ENCODE results near the gene C20orf204. TPM values are rescaled to one million over a fixed set of nuclear protein-coding genes. Genes with fewer than 3 reads are reported as not detected.
"Not testable (repeated sequence)": the region's sequence is repeated elsewhere in the genome, so short reads cannot be mapped to it uniquely, and the experiment has no call there.

C20orf204 gene
- total and polyA plus RNA-seq, 9 of the 15 experiments (the other 6 are each of a cell fraction or from before 2014, with no cell fraction given): 0.11 to 1.1 (median 0.36) TPM; not detected in 2

DNA sequence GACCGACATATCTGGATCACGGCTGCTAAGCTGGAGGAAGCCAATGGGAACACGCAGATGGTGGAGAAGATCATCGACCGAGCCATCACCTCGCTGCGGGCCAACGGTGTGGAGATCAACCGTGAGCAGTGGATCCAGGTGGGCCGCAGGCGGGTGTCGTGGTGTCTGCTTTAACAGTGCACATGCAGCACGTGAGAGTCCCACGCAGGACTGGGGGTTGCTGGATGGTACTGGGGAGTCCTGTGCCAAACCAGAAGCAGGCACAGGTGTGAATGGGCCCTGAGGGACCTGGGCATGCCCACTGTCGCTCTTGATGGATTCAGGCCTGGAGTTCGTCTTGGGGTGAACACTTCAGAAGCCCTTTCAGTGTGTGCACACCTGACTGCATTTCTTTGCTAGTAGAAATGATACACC is 24.6 kb upstream of the C20orf204 start:
- ATAC-seq (no peak), DNase-seq (ENCODE audit: extremely low read depth in 1 of 4, low spot score in 3 of 4) (no peak), FAIRE-seq (no peak)
- Histone ChIP-seq H3K9ac (ENCODE audit: insufficient read depth in 1 of 2, low read depth in 2 of 2, low read length in 2 of 2) (no peak overlapping the region), H3K9me3 (replicated peaks; ENCODE audit: control insufficient read depth, insufficient read depth, low read depth, low read length) (peaks cover 6% of the 10 kb centered on the region), H3K9me1 (ENCODE audit: control insufficient read depth, insufficient read depth, low read length) (no peaks in the 10 kb centered on the region), H3K27ac (ENCODE audit: extremely low read depth, low read depth, low read length) (no peak overlapping the region), H3K4me3 (no peak overlapping the region), H2AFZ (ENCODE audit: low read depth, low read length) (no peak overlapping the region), H3K4me1 (replicated peaks in 1 of 2; ENCODE audit: control insufficient read depth in 2 of 2, insufficient read depth in 2 of 2, low read length in 2 of 2) (no peaks in the 10 kb centered on the region), H3K79me2 (ENCODE audit: control insufficient read depth, insufficient read depth, low read length) (peaks cover 3% of the 10 kb centered on the region; the same call in 1 of the 3 replicates), H4K20me1 (replicated peaks; ENCODE audit: control insufficient read depth, insufficient read depth, low read length) (no peaks in the 10 kb centered on the region), H3K36me3 (ENCODE audit: control insufficient read depth, insufficient read depth, low read length) (peaks cover 79% of the 10 kb centered on the region), H3K4me2 (ENCODE audit: insufficient read depth, low read length) (no peak overlapping the region), H3K27me3 (ENCODE audit: control insufficient read depth in 2 of 2, insufficient read depth in 2 of 2, low read length in 2 of 2) (no peaks in the 10 kb centered on the region)
- ChIA-PET POLR2A (no interaction called here), CTCF (ENCODE audit: low intra/inter-chr PET ratio) (no interaction called here)
- intact Hi-C loops (cut with micrococcal nuclease): no loop called here
- in situ Hi-C loops (cut with MboI): no loop called here
- TF ChIP-seq RFX7 (CRISPR knock-in tag; IDR thresholded peaks at IDR 0.05) (no peak), RBFOX2 (IDR thresholded peaks at IDR 0.05; ENCODE audit: low read depth, low read length) (0 out of 2 replicates have a peak, but pooled peaks have one; percentile 15), NEUROD1 (IDR thresholded peaks at IDR 0.05; ENCODE audit: borderline replicate concordance, low read depth, low read length, partially characterized antibody) (no peak), FOXA3 (CRISPR knock-in tag; conservative IDR thresholded peaks at IDR 0.05 in 1 of 2, IDR thresholded peaks at IDR 0.05 in 1 of 2) (no peak), GABPB2 (CRISPR knock-in tag; conservative IDR thresholded peaks at IDR 0.05) (no peak)
- TF ChIP-seq, protein P1, sequence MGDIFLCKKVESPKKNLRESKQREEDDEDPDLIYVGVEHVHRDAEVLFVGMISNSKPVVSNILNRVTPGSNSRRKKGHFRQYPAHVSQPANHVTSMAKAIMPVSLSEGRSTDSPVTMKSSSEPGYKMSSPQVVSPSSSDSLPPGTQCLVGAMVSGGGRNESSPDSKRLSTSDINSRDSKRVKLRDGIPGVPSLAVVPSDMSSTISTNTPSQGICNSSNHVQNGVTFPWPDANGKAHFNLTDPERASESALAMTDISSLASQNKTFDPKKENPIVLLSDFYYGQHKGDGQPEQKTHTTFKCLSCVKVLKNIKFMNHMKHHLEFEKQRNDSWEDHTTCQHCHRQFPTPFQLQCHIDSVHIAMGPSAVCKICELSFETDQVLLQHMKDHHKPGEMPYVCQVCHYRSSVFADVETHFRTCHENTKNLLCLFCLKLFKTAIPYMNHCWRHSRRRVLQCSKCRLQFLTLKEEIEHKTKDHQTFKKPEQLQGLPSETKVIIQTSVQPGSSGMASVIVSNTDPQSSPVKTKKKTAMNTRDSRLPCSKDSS (IDR thresholded peaks at IDR 0.05; ENCODE audit: low read depth, partially characterized antibody): no peak
- WGBS (ENCODE audit: insufficient coverage, low coverage, missing lambda C conversion rate): 98% methylated on average over 14 of the region's 16 CpGs
- BruUV-seq (replicated peaks): no TSS peak

DNA sequence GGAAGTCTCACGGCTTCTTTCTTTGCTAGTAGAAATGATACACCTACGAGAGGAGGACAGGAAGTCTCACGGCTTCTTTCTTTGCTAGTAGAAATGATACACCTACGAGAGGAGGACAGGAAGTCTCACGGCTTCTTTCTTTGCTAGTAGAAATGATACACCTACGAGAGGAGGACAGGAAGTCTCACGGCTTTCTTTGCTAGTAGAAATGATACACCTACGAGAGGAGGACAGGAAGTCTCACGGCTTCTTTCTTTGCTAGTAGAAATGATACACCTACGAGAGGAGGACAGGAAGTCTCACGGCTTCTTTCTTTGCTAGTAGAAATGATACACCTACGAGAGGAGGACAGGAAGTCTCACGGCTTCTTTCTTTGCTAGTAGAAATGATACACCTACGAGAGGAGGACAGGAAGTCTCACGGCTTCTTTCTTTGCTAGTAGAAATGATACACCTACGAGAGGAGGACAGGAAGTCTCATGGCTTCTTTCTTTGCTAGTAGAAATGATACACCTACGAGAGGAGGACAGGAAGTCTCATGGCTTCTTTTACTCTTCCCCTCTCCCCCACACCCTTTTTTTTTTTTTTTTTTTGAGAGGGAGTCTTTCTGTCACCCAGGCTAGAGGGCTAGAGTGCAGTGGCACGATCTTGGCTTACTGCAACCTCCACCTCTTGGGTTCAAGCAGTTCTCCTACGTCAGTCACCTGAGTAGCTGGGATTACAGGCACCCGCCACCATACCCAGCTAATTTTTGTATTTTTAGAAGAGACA is 23.4 kb upstream of the C20orf204 start:
- H3K9me3 ChIP-seq (replicated peaks; ENCODE audit: control insufficient read depth, insufficient read depth, low read depth, low read length); DNase-seq (ENCODE audit: extremely low read depth in 1 of 4, low spot score in 3 of 4); BruUV-seq (replicated peaks); ATAC-seq; FAIRE-seq; H3K9me1 ChIP-seq (ENCODE audit: control insufficient read depth, insufficient read depth, low read length); intact Hi-C loops (cut with micrococcal nuclease); in situ Hi-C loops (cut with MboI); H4K20me1 ChIP-seq (replicated peaks; ENCODE audit: control insufficient read depth, insufficient read depth, low read length); CTCF ChIA-PET (ENCODE audit: low intra/inter-chr PET ratio); H3K27me3 ChIP-seq (ENCODE audit: control insufficient read depth in 2 of 2, insufficient read depth in 2 of 2, low read length in 2 of 2); POLR2A ChIA-PET; H3K4me3 ChIP-seq; H2AFZ ChIP-seq (ENCODE audit: low read depth, low read length); H3K4me1 ChIP-seq (replicated peaks in 1 of 2; ENCODE audit: control insufficient read depth in 2 of 2, insufficient read depth in 2 of 2, low read length in 2 of 2); H3K9ac ChIP-seq (ENCODE audit: insufficient read depth in 1 of 2, low read depth in 2 of 2, low read length in 2 of 2); H3K4me2 ChIP-seq (ENCODE audit: insufficient read depth, low read length); H3K27ac ChIP-seq (ENCODE audit: extremely low read depth, low read depth, low read length); H3K79me2 ChIP-seq (ENCODE audit: control insufficient read depth, insufficient read depth, low read length): not testable (repeated sequence)
- H3K36me3 ChIP-seq (ENCODE audit: control insufficient read depth, insufficient read depth, low read length): peaks cover 75% of the 10 kb centered on the region
- WGBS (ENCODE audit: insufficient coverage, low coverage, missing lambda C conversion rate): no CpG with 5 or more reads among the region's 20 CpGs
